Stimulated activated naive CD8-positive, alpha-beta T cell treated with anti-CD3 and anti-CD28 coated beads, Interleukin-15, Interleukin-2, amounts not matched to agents 100 U/mL and 50 U/mL, for 24 hours (primary cell): ENCODE results near the gene UBE3C.

Experiments used
- ATAC-seq: fragments of 150-1000 bp; cut with Tn5 transposase; one replicate; pipeline ENCODE4 v1.10.0; 2021
- DNase-seq: peaks from one replicate; pipeline ENCODE4 v3.0.0; 2021

UBE3C gene

GRCh38 chr7:157292770-157293412, 154.2 kb downstream of the UBE3C start:
- ATAC-seq (no peak), DNase-seq (no peak)

GRCh38 chr7:157293413-157293788, 154.7 kb downstream of the UBE3C start:
- DNase-seq (no peak), ATAC-seq (no peak)

GRCh38 chr7:157294773-157295172, 156.0 kb downstream of the UBE3C start:
- ATAC-seq (no peak), DNase-seq (no peak)

DNA sequence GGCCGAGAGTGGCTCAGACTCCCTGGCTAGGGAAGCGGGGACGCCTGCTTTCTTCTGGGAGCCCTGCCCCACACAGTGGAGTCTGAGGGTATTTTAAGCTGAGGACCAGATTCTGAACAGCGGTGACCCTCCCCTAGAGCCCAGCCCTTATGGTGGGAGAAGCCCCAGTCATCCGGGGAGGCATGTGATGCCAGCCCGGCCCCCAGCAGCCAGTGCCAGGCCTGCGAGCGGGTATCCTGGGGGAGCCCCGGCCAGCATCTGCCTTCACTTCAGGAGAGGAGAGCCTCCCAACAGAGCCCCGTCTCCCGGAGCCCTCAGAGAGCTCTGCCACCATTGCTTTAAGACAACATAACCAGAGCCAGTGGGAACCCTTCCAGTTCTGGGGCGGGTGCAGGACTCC, 156.6 kb downstream of the UBE3C start:
- no peak for DNase-seq
- no peak for ATAC-seq

GRCh38 chr7:157297185-157297584, 158.5 kb downstream of the UBE3C start:
- ATAC-seq (no peak), DNase-seq (no peak)

- ATAC-seq, result no peak
- DNase-seq, result no peak
These were observed 160.5 kb downstream of the UBE3C start for GRCh38 chr7:157299317-157299612.

GRCh38 chr7:157299613-157300368, 161.1 kb downstream of the UBE3C start:
- peak; percentile 57 for DNase-seq
- ATAC-seq, result no peak

DNA sequence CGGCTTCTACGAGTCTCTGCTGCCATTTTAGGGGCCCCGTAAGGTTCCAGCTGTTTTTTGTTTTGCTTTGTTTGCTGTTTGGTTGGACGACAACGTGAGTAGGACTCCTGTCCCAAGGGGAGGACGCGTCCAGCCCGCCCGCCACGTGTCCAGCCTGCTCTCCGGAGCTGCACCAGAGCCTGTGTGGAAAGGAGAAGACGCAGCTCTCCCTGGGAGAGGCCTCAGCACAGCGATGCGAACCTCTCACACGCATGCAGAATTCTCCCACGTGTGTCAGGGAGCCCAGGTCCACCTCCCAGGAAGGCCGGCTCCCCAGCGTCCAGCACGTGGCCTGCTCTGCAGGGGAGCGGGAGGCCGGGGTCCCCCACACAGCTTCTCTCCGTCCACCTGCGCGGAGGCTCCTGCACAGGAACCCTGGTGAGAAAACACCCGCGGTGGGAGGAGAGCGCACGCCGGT, 161.7 kb downstream of the UBE3C start:
- ATAC-seq (no peak), DNase-seq (no peak)

GRCh38 chr7:157301610-157302120, 162.9 kb downstream of the UBE3C start:
- DNase-seq (no peak), ATAC-seq (no peak)

- DNase-seq, result no peak
- no peak for ATAC-seq
These were observed 168.4 kb downstream of the UBE3C start for GRCh38 chr7:157306846-157307838.

- ATAC-seq (no peak), DNase-seq (no peak)
These were observed 171.4 kb downstream of the UBE3C start for GRCh38 chr7:157309988-157310668.

- ATAC-seq, result no peak
- DNase-seq, result no peak
These were observed 172.0 kb downstream of the UBE3C start for GRCh38 chr7:157310676-157311185.

DNA sequence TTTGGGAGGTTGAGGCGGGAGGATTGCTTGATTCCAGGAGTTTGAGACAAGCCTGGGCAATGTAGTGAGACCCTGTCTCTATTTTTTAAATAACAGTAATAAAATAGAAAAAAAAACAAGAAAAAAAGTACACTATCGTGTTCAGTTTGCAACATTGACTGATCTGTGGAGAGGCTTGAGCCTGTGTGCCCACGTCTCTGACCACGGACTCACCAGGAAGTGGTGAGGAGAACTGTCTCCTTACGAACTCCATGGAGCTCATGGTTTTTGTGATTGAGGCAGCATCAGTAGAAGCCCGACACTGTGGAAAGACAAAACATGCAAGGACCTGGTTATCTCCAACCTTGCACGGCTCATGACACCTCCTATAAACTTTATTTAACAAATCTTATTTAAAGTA, 174.2 kb downstream of the UBE3C start:
- DNase-seq, result no peak
- ATAC-seq, result no peak

GRCh38 chr7:157313645-157314044, 174.9 kb downstream of the UBE3C start:
- DNase-seq, result no peak
- ATAC-seq, result no peak

GRCh38 chr7:157318015-157318706, 179.4 kb downstream of the UBE3C start:
- no peak for DNase-seq
- ATAC-seq, result peak; percentile 80
